DMS53 treated with DMSO at 0.1 percent for 48 hours (cell line): Measurements from ENCODE around the gene AGO3.

Experiments used
- DNase-seq: peaks from one replicate; lab custom pipeline; 2025; ENCODE audit not compliant: unreplicated experiment; lab: John Stamatoyannopoulos, UW

The AGO3 gene

GRCh38 chr1:36119456-36119855, 188.6 kb downstream of the AGO3 start:
- DNase-seq, result no peak
